HL-60/S4 treated with phorbol 12-myristate 13-acetate at 8.2 ng/mL for 4 days and 3 days (cell line): ENCODE data around the gene UBE2O.

ENCODE experiments used
- in situ Hi-C: fragments of 300-500 bp; cut with MboI; formaldehyde crosslinking; loops from 2 replicates; pipeline ENCODE4 v1.15.0; 2022; ENCODE audit warnings: low sequenced_read_pairs

The UBE2O gene

DNA sequence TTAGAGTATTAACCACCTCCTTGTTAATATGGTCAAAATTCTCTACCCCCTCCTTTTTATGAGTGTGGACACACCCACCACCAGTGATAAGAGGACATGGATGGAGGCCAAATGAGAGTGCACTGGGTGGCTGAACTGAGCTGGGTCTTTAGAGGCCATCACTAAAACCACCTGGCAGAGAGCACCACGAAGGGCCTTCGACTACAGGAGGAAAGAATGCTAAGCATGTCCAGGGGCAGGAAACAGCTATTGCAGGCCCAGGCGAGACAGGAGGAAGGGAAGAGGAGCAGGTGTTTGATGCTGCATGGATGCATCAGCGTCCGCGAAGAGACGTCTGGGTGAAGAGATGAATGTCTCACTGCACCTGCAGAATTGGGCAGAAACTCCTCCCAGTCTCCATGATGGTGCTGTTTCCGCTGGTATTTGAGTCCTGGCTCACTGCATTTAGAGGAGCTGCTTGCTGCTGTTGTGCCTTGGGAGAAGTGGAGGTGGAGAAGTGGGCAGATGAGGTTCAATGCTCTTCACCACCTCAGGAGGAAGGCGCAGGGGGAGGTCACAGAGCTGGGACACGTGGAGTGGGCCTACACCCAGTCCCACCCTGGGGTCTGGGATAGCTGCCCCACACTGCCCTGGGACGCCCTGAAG is 35.3 kb downstream of the UBE2O start:
- in situ Hi-C loops, result no loop called here

DNA sequence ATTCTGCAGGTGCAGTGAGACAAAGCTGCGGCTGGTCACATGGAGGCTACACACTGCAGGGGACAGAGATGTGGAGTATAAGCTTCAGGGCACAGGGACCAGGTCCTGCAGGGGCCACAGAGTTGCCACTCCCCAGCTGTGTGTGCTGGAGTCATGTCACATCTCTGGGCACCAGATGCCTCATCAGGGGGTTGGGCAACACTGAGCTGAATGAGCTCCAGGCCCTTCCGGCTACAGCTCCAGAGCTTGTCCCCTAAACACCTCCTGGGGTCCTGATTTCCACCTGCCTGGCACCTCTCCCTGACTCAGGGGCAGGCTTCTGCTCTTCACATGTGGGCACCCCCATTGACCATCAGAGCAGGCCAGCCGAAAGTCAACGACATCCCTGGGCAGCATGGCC is 36.1 kb downstream of the UBE2O start:
- in situ Hi-C loops, result no loop called here

DNA sequence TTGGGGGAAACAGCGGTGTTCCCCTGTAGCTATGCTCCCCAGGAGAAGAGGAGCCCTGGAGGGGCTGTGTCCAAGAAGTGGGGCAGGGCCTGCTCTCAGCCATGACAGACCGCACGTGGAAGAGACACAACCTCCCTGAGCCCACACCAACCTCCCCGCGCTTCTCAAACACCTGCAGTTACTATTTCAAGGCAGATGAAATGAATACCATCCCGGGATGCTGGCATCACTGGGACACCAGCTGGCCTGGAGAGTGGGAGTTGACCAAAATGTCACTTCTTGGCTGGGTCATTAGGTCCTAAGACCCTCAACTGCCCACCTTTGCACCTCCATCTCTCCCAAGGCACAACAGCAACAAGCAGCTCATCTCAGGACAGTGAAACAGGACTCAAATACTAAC is 36.5 kb downstream of the UBE2O start:
- in situ Hi-C loops, result no loop called here

DNA sequence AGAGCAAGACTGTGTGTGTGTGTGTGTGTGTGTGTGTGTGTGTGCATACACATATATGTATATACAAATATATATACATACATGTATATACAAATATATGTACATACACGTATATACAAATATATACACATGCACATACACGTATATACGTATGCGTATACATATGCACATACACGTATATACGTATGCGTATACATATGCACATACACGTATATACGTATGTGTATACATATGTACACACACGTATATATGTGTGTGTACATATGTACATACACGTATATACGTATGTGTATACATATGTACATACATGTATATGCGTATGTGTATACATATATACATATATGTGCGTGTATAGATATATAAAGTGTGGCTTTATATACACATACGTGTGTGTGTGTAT is 37.2 kb downstream of the UBE2O start:
- in situ Hi-C loops, result no loop called here

DNA sequence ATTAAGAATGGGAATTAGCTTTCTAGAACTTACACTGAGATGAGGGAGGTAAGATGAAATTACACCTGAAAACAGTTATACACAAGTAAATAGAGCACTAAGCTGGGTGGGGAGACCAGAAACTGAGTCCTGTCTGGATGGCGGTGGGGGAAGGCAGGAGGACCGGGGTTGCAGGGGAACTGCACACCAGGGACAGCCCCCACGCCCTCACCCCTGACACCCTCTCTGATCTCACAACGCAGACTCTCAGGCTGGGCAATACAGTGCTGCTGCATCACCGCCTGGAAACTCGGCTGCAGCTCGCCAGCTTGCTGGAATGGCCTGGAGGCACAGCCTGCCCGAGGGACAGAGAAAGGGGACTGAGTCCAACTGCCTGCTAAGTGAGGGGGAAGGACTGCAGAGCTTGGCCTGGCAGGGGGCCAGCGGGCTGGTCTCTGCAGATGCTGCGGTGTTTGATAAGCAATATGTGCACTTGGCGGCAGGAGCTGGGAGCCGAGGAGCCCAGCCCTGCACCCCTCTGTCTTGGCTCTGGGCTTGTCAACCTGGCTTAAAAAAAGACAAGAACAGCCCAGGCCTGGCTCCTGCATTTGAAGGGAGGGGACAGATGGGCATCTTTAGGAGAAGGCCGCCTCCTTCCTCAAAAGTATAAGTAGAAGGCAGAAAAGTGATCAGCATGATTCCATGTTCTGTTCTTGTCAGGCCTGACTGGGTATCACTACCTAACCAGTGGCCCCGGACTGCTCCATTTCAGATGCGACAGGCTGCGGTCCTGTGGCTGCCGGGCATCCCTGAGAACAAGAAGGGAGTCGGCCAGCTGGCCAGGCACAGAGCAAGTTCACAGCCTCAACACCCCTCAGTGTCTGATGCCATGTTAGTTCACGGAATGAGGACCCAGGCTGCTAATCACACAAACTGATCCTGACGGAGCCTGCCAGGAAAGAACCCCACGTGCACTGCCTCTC is 38.3 kb downstream of the UBE2O start:
- in situ Hi-C loops, result no loop called here

DNA sequence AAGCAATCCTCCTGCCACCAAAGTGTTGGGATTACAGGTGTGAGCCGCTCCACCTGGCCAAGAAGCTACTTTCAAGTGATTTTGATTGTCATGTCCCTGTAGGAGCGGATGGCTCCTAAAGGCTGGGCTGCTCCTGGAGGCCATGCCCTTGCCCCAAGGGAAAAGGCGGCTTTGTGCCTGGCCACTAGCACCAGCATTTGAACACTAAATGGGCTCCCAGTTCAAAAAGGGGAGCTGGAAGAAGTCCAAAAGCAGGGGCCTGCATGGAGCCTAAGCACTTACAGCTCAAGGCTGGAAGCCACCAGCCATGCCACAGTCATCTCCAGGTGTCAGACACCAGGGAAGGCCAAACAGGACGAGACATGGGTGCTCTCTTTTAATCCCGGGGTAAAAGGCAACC is 41.7 kb downstream of the UBE2O start:
- in situ Hi-C loops, result no loop called here

DNA sequence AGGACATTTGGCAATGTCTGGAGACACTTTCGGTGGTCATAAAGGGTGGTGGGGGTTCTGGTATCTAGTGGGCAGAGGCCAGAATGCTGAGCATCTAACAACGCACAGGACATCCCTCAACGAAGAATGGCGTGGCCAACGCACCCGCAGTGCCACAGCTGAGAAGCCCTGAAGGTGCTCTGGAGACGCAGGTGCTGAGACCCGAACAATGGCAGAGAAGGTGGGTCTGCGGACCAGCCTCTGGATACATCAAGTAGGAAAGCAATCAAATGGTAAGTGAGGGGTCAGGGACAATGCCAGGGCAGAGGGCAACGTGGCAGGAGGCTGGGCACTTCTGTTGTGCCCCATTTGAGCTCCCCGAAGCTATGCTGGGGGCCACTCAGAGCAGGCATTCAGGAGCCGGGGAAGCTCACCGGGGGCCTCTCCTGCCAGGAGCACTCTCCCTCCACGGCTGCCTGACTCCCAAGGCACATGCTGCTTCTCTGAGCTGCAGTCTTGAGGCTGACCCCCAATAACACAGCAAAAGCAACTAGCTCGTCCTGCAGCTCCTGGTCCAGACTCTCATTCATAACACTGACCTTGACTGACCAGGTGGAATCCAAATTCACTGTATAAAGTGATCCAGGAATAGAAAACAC is 42.5 kb downstream of the UBE2O start:
- in situ Hi-C loops, result no loop called here

DNA sequence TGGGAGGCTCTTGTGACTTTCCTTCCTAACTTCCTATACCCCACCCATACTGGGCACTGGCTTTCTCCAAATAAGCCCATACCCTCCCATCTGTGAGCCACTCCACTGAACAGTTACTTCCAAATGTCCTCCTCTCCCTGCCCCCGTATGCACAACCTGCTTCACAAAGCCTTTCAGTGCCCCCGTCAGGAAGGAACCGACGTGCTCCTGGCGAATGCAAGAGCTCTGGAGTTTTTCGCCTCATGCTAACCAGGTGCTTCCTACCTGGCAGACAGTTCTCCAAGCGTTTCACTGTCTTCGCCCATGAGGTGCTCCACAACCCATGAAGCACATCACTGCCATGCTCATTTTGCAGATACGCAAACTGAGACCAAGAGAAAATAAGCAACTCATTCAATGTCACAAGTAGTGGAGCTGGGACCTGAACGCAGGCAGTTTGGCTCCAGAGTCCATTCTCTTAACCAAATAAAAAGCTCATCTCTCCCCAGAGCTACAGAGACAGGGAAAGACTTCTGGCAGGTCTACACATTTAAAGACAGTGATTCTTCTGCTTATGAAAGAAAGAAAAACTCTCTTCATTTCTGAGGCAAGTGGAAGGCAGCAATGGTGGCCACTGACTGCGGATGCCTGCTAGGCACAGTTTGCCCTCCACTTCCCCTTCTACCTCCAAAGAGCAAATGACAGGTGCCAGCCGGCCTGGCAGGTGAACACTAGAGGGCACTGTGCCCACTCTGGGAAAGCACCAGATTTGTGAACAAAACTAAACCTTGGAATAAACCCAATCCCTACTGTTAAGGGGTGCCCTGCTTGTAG is 44.7 kb downstream of the UBE2O start:
- in situ Hi-C loops, result no loop called here

DNA sequence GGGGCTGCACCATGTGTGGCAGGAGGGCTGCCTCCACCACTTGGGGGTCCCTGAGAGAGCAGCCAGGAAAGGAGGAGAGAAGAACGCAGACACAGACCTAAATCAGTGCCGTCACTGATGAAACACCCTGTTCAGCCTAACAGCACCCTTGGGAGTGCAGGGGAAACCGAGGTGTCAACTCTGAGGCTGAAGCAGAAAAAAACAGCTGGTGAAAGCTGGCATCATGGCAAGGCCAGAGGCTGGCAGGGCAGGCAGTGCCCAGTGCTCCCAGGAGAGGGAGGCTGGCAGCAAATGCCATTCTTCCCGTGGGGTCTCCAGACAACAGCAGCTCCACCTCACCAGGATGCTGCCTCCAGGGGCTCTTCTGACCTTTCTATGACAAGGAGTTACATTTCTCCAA is 45.4 kb downstream of the UBE2O start:
- in situ Hi-C loops, result no loop called here

DNA sequence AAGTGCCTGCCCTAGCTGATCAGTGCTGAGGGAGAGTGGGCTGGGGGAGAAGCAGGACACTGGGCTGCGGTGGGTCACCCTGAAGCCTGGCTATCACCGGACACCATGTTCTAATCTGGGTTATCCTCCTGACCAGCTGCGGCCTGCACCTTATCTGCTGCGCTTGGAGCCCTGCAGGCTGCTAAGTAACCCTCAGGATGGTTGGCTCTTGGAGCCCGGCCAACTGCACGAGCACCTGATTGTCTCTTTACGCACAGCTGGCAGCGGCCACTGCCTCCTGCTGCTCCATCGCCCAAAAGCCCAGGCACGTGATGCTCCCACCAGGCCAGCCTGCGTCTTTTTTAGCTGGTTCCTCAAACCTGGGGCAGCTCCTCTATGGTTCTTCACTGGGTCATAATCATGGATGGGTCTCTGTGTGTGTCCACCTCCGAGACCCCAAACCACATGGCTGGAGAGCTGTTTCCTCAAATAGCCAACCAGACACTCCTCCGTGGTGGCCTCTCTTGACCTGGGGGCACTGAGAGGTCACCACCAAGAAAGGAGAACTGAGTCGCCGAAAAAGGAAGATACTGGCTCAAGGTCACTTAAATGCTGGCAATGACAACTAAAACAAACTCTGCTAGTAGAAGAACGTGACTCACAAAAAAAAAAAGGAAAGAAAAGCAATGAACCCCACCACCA is 46.8 kb downstream of the UBE2O start:
- in situ Hi-C loops, result no loop called here

DNA sequence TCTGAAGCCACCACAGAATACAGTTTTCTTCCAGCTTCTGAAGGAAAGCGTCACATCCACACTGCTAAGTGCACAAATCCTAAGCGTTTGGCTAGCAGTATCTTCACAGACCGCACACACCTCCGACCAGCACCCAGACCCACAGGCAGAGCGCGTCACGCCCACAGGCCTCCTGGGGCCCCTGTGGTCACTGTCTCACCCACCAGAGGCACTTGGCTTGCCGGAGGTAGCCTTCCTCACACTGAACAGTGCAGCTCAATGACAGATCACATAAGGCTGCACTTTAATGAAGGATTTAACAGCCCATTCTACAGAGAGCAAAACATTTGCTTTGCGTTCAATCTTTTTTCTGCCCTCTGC is 47.4 kb downstream of the UBE2O start:
- in situ Hi-C loops, result no loop called here

DNA sequence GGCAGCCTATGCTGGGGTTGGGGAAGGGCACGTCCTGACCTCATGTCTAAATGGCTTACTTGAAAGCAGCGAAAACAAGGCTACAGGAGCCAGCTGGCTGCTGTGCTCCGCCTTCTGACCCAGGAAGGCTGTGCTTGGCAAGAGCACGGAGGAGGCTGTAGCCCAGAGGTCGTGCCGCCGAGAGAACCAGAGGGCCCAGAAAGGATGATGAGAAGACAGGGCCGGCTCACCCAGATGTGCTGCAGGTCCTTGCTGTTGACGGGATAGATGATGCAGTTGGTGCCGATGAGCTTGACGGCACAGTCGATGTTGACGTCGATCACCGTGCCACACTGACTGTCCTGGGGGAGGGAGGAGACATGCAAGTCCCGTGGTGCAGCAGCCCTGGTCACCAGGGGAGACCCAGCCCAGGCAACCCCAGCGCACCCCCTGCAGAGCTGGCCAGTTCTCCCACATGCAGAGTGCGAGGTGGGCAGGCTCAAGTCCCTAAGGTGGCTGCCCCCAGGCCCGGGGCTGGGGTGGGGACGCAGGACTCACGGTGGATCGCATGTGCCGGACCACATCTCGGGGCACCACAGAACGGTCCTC is 47.9 kb downstream of the UBE2O start:
- in situ Hi-C loops, result loop anchor here (5.0 kb wide), 1 partner anchor 103 kb away; no protein-coding TSS in a partner anchor

DNA sequence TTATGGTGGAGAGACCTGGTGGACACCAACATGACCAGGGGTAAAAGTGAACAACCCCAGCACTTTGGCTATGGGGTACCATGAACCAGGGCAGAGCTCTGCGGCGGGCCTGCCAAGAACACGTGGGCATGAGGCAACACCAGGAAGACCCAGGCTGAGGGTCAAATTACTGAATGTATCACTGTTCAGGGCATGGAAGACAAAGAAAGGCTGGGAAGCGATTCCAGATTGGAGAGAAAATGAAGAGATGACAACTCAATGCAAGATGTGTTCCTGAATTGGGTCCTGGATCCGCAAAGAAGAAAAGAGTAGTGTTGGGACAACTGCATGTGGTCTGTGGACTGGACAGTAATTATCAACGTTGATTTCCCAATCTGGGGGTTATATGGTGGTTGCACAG is 48.7 kb downstream of the UBE2O start:
- in situ Hi-C loops, result loop anchor here (5.0 kb wide), 1 partner anchor 102 kb away; no protein-coding TSS in a partner anchor

DNA sequence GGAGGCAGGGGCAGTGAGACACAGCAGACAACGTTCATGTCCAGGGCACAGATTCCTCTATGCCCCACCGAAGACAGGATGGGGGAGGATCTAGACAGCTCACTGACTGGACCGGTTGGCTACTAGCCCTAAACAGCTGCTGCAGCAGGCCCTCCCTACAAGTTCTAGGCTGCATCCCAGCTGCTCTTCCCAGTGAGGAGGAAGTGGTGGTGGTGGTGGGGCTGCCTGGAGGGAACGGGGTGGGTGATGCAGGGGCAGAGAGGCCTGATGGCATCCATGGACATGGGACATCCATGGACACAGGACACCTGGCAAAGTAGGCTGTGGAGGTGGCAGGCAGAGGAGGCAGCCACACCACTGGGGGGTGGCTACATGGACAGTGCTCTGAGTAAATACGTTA is 50.2 kb downstream of the UBE2O start:
- in situ Hi-C loops, result loop anchor here (5.0 kb wide), 1 partner anchor 100 kb away; no protein-coding TSS in a partner anchor

DNA sequence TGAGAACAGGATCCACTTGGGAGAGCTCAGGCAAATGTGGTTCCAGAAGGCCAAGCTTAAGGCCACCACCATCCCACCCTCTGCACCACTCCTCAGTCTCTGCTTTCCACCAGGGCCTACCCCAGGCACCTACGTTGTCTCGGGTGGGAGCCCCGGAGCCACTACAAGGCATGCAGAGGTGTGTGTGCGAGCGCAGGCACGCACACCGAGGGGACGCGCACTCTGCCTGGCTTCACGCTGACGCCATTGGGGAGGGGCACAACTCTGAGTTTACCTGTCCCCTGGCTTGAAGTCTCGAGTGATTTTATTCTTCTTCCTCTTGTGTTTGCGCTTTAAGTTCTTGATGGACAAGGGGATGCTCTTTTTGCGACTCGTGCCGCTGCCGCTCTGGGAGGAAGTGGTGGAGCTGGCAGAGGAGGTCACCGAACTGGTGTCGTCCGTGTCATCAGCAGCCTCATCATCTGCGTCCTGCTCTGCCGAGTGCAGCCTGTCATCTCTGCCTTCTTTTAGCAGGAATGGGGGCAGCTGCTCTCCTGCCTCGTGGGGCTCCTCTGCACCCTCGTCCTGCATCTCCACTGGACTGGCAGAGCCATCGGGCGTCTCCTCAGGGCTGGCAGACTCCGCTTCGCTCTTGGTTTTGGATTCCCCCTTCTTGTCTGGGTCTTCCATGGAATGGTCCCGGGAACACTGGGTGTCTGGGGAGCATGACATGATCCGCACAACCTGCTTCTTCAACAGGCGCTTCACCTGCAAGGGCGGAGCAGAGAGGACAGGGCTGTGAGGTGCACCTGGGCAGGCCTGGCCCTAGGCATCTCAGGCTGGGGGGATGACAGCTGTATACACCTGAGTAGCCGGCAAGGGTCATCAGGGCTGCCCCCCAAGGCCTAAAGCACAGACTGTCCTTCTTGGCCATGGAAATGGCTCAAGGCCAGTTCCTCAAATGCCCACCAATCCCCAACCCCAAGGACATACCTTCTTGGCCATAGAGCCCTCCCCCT is 53.5 kb downstream of the UBE2O start:
- in situ Hi-C loops, result loop anchor here (5.0 kb wide), 1 partner anchor 97 kb away; no protein-coding TSS in a partner anchor

DNA sequence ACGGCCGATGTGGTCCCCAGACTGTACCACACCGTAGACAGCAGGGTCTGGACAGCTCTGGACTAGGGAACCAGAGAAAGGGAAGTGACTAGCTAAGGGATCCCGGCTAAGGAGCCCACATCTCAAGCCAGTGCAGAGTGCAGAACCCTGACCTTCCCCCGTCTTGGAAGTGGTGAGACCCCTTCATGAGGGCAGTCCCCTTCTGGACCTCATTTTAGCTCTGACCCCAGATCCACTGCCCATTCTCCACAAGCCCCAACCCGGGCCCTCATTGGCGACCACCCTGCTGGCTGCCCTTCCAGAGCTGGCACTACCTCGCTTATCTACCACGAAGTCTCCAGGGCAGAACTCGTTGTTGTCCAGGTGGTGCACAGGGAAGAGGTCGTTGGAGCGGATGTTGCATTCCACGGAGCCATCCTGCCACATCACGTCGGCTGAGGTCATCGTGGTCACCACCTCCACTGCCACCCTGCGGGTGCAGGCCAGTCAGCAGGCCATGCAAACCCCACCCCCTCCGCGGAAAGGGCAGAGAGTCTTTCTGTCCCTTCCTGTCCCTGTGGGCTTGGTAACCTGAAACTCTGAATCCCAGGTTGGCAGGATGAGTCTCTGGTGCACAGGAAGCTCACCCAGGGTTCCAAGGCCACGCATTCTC is 54.3 kb downstream of the UBE2O start:
- in situ Hi-C loops, result no loop called here

DNA sequence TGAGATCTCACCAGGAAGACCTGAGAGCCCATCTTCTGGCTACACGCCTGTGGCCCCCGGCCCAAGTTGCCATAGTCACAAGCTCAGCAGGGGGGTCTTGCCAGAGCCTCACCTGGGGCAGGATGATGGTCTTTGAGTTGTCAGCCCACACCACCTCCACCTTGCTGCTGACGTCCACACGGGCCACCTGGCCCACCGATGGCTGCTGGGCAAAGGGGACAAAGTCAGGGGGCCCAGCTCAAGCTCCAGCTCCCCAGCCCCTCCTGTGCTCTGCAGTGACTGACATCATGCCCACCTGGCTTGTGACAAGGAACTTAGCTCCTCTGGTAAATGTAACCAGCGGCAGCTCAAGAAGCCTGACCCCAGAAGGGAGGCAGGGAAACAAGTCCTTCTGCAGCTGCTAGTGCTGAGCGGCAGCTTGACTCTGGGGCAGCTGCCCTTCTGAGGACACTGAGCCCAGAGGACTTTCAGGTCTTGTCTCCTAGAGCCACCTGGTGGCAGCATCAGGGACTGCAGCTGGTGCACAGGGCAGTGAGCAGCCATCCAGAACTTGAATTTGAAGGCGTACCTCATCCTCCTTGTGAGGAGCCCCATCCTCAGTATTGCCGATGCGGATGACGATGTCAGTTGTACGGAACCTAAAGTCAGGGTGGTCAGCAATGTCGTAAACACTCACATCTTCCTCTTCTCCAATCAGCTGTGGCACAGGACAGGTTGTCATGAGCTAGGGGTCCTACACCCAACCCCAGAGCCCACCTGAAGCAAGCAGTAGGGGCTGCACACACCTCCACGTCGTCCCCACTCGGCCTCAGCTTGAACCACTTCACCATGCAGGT is 55.0 kb downstream of the UBE2O start:
- in situ Hi-C loops, result no loop called here
